HG02610 (cell line): ENCODE data around the gene SLX9.
"Not testable (repeated sequence)": the region's sequence is repeated elsewhere in the genome, so short reads cannot be mapped to it uniquely, and the experiment has no call there.

ENCODE experiments used
- ATAC-seq: cut with Tn5 transposase; IDR thresholded peaks from one replicate; pipeline ENCODE4 v1.9.1; 2021; ENCODE audit warnings: mild to moderate bottlenecking, moderate library complexity; ENCODE audit not compliant: unreplicated experiment

Gene SLX9

DNA sequence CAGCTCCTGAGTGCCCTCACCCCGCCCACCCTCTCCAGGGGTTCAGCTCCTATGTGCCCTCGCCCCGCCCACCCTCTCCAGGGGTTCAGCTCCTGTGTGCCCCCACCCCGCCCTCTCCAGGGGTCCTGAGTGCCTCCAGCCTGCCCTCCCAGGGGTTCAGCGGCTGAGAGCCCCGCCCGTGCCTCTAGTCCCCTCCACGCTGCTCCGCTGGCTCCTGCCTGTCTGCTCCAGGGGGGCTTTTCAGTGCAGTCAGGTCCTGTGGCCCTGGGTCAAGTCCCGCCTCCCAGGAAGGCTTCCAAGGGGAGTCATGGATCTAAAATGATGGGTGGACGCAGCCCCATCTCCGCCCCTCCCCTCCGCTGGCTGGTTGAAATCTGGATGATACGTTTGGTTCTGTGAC is 33.8 kb downstream of the SLX9 start:
- ATAC-seq, result no peak

DNA sequence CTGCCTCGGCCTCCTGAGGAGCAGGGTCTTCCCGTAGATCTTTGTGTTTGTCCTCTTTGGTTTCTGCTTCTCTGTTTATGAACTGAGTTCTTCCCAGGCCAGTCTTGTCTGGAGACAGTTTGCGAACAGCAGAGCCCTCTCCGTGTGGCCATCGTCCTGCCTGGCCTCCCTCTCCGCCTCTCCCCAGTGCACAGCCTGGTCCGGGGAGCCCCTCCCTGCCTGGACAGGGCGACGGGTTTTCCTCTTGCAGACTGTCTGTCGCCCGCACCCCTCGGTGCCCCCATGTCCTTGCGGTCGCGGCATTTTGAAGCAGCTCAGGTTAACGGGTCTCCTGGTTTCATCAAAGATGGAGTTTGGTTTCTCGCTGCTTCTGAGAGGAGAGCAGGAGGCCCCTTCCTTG is 34.8 kb downstream of the SLX9 start:
- ATAC-seq, result no peak

DNA sequence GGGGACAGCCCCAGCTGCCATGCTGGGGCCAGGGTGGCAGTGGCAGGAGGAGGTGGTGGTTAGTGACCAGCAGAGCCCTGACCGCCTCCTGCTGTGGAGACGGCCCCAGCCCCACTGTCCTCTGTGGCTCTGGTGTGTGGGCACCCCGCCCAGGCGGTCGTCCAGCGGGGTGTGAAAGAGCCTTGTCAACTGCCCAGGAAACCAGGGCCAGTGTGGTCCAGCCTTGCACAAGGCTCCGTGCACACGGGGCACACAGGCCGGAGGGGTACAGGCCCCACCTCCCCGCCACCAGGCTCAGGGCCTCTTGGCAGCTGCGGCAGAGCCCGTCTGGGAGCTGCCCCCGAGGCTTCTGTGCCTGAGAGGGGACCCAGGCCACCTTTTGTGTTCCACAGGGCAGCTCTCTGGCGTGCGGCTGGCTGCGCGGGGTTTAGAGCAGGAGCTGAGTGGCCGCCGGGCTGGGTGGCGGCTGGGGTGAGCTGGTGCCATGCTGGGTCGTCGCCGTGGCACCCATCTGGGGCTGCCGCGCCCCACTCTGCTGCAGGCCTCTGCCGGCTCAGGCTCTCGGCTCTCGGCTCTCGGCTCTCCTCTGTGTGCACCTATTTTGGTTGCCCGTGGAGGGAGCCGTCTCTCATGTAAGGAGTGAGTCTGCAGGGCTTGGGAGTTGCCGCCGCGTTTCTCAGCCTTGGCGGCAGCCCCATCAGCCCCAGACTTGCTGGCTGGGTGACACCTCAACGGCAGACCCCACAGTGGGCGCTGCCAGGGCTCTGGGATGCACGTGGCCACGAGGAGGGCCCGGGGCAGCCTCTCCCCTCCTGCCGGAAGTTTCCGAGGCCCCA is 36.1 kb downstream of the SLX9 start:
- ATAC-seq, result no peak

GRCh38 chr21:44976556-44977393 is 36.9 kb downstream of the SLX9 start:
- not testable (repeated sequence) for ATAC-seq

GRCh38 chr21:44977616-44978340 is 37.9 kb downstream of the SLX9 start:
- no peak for ATAC-seq

GRCh38 chr21:44979687-44980561 is 40.1 kb downstream of the SLX9 start:
- no peak for ATAC-seq

DNA sequence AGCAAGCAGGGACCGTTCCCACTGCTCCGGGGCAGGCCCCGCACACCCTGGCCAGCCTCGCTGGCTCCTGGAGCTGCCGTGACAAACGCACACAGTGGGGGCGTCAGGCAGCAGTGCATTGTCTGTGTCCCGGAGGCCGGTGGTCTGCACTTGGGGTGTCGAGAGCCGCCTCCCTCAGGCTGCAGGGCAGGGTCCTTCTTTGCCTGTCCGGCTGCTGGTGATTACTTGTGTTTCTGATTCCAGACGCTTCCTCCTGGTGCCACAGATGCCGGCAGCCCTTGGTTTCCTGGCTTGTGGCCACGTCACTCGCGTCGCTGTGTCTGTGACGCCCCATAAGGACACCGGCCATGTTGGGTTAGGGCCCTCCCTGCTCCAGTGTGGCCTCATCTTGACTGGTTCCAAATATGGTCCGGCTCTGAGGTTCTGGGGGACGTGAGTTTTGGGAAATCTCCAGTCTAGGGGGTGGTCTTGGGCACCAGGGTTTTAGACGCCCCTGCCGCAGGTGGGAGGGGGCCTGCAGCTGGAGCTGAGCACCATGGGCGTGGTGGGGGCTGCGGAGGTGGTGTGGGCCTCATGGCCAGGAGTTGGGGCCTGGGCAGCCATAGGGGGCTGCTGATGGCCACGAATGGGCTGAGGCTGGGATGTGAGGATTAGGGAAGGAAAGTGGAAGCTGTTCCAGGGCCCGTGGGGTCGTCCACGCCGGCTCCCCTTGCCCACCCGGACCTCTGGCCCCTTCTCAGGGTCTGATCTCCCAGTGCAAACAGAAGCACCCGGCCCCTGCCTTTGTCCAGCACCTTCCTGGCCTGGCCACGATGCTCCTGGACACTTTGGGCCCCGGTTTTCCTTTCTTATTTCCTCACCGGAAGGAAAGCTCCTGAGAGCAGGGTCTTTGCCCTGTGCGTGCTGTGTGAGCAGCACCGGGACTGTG is 41.0 kb downstream of the SLX9 start:
- ATAC-seq, result no peak

GRCh38 chr21:44982558-44983250 is 42.9 kb downstream of the SLX9 start:
- ATAC-seq, result no peak

DNA sequence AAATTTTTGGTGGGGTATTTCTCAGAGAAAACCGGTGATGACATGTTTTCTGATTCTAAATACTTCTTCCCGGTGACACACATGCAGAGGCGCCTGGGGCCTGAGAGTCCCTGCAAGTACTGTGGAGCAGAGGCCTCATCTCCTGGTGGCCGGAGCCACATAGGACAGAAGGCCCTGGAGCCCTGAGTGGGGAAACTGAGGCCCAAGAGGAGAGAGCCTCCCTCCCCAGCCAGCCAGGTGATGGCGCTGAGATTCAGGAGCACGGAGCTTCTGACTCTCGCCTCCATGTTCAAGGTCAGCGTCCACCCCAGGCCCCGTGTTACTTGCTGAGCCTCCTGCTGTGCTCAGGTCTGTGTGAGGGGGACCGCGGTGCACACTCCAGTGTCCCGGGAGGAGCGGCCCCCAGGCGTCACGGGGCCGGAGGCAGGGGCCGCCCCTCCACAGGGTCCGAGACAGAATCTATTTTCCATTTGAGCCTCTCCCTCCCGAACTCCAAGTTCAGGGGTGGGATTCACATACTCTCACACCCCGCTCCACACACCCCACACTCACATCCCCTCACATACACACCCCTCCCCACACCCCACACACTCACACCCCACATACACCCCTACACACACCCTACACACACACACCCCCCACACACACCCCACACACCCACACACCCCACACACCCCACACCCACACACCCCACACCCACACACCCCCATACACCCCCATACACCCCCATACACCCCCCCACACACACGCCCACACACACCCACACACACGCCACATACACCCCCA is 43.8 kb downstream of the SLX9 start:
- no peak for ATAC-seq

DNA sequence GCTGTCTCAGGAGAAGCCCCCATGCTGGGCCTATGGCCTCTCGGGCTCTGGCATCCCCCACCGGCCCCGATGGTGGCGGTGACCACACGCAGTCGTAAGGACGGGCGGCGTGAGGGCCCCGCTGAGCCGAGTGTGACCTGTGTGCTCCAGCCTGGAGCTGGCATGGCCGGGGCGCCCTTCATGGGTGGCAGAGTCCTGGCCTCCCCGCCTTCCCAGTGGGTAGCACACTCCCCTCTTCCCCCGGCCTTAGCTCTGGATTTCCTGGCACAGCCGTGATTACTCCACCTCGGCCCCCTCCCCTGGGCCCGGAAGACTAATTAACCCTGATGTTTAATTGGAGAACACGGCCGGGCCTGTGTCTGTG is 44.6 kb downstream of the SLX9 start:
- no peak for ATAC-seq

DNA sequence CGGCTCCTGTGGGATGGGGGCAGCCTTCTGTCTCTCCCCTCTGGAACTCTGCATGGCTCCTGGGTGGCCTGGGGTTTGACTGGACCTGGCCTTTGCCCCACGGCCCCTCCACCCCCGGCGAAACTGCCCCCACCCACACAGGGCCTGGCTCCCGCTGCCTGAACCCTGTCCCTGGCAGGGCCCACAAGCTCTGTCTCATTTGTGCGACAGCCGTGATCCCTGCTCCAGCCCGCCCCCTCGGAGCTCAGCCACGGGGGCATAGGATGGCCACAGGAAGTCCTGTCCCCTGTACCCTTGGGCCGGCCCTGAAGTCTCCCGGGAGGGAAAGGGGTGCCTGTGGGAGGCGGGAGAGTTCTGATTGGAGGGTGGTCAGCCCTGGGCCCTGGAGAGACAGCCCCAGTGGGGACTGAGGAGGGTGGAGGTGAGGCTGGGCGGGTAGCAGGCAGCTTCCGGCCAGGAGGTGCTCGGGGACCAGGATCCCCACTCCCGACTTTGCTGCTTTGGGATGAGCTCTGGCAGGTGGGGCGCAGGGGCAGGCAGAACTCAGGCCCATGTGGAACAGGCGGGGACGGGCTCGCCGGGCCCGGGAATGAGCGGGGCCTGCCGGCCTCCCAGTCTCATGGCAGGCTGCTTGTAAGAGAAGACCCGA is 45.1 kb downstream of the SLX9 start:
- no peak for ATAC-seq

GRCh38 chr21:44985441-44986401 is 45.9 kb downstream of the SLX9 start:
- ATAC-seq, result no peak

DNA sequence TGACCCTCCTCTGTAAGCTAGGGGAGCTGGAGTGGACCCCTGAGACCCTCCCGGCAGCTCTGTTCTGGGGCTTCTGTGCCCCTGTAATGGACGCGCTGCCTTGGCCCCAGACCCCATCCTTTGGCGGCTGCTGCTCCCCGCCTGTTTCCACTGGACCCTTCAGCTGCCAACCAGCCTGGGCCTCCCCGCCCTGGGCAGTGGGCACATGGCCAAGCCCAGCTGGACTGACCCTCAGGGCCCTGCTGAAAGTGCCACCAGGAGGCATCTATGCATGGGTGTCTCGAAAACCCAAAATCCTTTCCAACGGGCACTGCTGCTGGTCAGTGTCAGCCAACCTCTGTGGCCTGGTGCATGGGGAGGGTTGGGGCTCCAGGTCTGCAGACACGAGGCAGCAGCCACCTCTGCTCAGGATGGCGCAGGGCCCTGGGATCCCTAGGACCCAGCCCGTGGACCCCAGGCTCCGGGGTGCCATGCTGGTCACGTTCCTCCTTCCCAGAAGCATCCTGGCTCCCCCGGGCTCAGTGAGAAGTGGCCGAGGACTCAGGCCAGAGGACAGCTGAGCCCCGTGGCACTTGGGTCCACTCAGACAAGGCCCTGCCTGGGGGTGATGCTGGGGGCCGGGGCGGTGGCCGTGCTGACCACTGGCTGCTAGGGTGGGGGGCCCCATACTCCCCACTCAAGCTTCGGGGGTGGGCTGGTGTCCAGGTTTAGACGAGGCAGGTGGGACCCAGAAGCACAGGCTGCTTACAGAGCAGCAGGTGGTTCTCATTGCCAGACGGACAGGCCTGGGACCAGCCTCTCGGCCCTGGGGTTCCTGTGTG is 46.9 kb downstream of the SLX9 start:
- no peak for ATAC-seq

GRCh38 chr21:44987301-44987885 is 47.6 kb downstream of the SLX9 start:
- no peak for ATAC-seq

GRCh38 chr21:44987886-44988606 is 48.2 kb downstream of the SLX9 start:
- no peak for ATAC-seq
